Measurements from ENCODE around the gene SPINK6.

SPINK6 gene

GRCh38 chr5:148202531-148203203, at the start of gene SPINK6:
Gene SPINK6, plus strand, starts transcription at chr5:148203042. Its CDS starts 55 bp downstream, at chr5:148203097.
- DNase-seq, result no peak

- no peak for DNase-seq
Measured at GRCh38 chr5:148156609-148157008, 46.2 kb upstream of the SPINK6 start.

DNA sequence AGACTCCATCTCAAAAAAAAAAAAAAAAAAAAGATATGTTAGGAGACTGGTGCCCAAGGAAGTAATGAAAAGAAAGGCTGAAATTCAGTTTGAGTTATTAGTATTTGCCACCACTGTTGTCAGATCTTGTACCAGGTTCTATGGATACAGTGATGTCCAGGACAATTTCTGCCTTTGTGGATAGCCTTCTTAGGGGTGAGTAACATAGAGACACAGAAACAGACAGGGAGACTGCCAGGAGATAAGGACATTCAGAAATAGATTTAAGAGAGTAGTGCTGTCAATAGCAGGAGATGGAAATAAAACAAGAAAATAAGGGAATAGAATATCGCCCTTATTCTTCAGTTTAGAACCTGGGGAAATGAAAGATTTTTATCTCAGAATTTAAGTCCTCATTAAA, 40.8 kb upstream of the SPINK6 start:
- no peak for DNase-seq

- DNase-seq, result no peak
Measured at GRCh38 chr5:148163345-148163744, 39.5 kb upstream of the SPINK6 start.

DNA sequence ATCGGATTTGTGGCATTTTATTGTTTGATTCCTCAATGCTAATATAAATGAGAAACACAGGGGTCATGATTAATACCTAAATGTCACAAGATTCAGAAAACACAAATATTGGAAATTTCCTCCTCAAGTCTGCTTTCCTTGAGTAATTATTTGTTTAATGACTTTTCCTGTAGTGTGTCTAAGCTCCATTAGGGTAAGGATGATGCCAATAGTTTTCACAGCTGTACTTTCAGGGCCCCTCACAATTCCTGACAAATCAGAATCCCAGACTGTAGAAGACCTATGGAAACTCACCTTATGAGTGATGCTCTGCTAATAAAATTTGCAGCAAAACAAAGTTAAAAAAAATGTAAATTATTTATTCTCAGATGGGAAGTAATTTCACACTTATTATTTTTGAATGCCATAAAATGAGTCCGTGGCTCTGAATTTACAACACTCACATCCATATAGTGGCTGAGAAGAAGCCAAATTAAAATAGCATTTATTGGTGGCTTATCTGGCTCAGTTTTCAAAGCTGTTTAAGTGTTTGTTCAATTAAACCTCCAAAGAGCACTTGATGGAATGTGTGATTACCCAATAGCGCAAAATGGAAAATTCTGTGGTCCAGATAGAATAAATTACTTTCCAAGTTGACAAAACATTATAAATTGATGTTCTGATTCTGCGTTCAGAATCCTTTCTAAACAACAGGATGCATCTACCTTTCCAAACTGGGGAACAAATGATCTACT, 36.1 kb upstream of the SPINK6 start:
- DNase-seq, result no peak

GRCh38 chr5:148168246-148168645, 34.6 kb upstream of the SPINK6 start, which contains the start of gene SPINK14:
Gene SPINK14, plus strand, starts transcription at chr5:148168546. Its CDS starts 1,187 bp downstream, at chr5:148169733.
- no peak for DNase-seq

DNA sequence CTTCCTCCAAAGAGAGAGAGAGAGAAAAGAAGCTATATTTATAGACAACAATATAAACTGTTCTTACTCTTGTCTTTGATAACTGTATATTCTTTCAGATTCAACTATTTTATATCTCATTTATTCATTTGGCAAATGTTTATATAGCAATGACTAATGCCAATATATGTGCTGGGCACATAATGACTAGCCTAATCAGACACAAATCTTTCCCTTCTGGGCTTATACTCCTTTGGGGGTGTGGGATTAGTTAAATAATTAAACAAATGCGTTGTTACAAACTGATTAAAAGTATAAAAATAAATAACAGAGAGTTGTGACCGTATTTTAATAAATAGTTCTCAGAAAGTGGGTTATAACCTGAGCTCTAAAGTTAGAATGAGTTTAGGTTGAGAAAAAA, 30.5 kb upstream of the SPINK6 start:
- no peak for DNase-seq

DNA sequence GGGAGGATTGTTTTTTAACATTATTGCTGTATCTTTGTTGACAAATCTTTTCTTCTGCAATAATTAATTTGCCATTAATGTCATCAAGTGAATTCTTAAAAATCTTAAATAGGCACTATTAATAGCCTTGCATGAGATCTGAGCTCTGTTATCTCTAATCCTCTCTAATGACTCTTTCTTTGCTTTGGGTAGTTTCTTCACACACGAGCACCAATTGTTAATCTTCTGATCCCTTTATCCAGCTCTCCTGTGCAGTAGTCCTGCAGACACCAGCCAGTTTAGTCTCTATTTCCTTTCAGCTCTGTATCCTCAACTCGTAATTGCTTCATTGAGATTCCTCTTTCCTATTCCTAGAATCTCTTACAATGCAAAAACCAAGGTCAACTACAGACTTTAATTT, 26.4 kb upstream of the SPINK6 start:
- no peak for DNase-seq

DNA sequence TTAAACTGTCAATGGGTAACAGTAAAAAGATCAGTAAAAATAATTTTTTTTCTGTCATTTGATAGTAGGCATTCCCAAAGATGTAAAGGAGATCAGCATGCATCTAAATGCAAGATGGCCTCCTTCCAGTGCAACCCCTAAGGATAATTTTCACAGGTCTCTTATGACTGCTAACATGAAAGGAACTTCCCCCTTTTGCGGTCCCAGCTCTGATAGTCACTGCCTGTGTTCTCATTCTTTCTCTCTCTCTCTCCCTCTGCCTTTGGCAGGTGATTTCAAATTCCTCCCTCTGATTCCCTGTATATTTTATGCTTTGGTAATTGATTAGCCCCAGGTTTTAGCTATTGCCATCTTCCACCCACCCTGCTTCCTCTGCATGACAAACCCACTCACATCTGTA, 25.6 kb upstream of the SPINK6 start:
- no peak for DNase-seq

DNA sequence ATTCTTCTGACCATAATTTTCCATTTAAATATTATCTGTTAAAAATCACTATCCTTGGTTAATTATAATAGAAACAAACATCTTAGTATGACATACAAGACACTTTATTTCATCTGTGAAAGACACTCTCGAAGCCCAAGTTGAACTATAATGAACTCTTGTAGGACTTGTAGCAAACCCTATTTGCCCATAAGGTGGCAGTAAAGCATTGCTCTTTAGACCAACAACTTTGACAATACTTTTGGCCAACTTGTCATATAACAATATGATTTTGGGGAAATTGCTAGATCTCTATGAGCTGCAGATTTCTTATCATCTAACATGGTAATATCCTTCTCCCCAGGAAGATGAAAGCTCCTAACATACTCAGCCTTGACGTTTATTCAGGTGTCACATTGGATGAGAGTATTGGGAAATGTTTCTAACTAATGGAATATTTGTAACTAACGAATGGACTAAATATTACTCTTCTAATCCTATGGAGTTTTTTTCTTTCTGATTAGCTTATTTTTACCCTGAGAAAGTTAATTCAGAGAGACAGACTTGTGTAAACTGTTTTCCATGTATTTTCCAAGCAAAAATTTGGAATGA, 23.5 kb upstream of the SPINK6 start:
- peak; percentile 17 to 60 for DNase-seq

GRCh38 chr5:148186248-148187003, 16.4 kb upstream of the SPINK6 start:
- no peak for DNase-seq

- no peak for DNase-seq
Measured at GRCh38 chr5:148191010-148191409, 11.8 kb upstream of the SPINK6 start.

DNA sequence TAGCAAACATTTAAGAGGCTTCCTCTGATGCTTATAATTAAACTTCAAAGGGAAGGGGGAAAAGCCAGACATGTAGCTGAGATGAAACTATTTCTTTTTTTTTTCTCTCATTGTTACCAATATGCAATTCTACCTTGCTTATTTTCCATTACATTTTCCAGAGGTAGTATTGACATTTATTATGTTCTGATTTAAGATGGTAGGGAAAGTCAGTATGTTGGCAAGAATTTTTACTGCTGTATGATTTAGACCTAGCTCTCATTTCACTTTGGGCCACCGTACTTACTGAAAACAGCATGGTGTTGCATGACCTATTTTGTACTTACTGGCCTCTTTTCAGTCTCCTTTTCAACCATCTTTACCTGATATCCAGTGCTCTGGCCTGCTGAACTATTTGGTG, 9.6 kb upstream of the SPINK6 start:
- no peak for DNase-seq

GRCh38 chr5:148201151-148201550, 1.7 kb upstream of the SPINK6 start:
- no peak for DNase-seq

GRCh38 chr5:148205044-148205806, 2.4 kb downstream of the SPINK6 start:
- DNase-seq, result no peak

- no peak for DNase-seq
Measured at GRCh38 chr5:148205865-148206264, 3.0 kb downstream of the SPINK6 start.

DNA sequence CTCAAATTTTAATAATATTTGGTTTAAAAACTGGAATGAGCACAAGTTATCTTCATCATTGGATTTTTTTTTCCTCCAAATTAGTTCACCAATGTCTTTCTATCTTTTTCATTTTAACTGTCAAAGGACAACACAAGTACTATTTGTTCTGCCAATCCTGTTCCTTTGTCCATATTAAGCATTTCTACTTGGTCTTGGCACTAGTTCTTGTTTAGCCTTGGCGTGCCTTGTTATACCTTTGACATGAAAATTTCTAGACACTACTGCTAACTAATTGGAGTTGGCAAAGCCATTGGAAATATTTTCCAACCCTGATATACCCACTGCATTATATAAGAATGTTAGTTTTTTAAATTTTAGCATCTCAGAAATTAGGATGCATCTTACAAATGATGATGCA, 3.8 kb downstream of the SPINK6 start:
- no peak for DNase-seq

GRCh38 chr5:148208226-148208625, 5.4 kb downstream of the SPINK6 start:
- DNase-seq, result no peak

- no peak for DNase-seq
Measured at GRCh38 chr5:148209151-148209770, 6.4 kb downstream of the SPINK6 start.

GRCh38 chr5:148214665-148215185, 11.9 kb downstream of the SPINK6 start:
- peak in 1 of 2 experiments; percentile 3 for DNase-seq

DNA sequence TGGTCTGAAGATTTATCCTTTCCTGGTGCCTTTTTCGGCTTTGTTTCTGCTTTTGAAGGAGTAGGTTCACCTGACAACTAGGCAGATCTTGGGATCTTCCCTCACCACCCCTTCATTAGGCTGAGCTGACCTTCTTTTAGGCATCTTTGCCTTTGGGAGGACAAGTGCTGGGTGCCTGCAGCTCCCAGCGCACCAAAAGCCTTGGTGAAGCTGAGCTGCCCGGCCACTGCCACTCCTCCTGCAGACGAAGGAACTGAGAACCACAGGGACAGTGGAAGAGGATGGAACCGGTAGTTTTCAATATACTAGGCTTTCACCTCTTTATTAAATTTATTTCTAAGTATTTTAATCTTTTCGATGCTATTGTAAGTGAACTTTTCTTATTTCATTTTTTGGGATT, 18.7 kb downstream of the SPINK6 start:
- no peak for DNase-seq
